AG04450 (cell line): ENCODE data around the gene SEC23A. TPM values are rescaled to one million over a fixed set of nuclear protein-coding genes. Genes with fewer than 3 reads are reported as not detected.
"Not testable (repeated sequence)": the region's sequence is repeated elsewhere in the genome, so short reads cannot be mapped to it uniquely, and the experiment has no call there.

Experiments used
- CTCF ChIA-PET: fragments of 300-600, 350-600 bp; formaldehyde crosslinking; extraction: SDS; loops from one replicate; lab custom pipeline; 2022; ENCODE audit warnings: antibody characterized with exemption, inconsistent platforms; lab: Charles Lee
- POLR2A ChIA-PET: fragments of 350-600 bp; formaldehyde crosslinking; extraction: SDS; loops from one replicate; lab custom pipeline; 2021; ENCODE audit warnings: antibody characterized with exemption, inconsistent platforms; lab: Yijun Ruan, JAX
- DNase-seq: peaks from one replicate; pipeline ENCODE4 v3.0.0-alpha.2; 2011; ENCODE audit warnings: low read depth, low spot score
- H3K27ac ChIP-seq: one replicate; pipeline ENCODE4 v1.5.1; 2012; ENCODE audit warnings: low read depth, low read length, control low read depth
- H3K27me3 ChIP-seq: one replicate; pipeline ENCODE4 v1.6.0; 2012; ENCODE audit warnings: low read length; ENCODE audit not compliant: control insufficient read depth, insufficient read depth
- H3K4me3 ChIP-seq: 2 replicates; pipeline ENCODE4 v1.5.1; 2011; ENCODE audit warnings: mild to moderate bottlenecking, low read depth, low read length, control low read depth
- H3K9me3 ChIP-seq: 2 replicates; pipeline ENCODE4 v1.5.1; 2012; ENCODE audit warnings: low read length; ENCODE audit not compliant: control insufficient read depth, insufficient read depth
- CTCF ChIP-seq: IDR thresholded peaks from 2 replicates; pipeline ENCODE4 v1.5.1; 2011; ENCODE audit warnings: low read depth, low read length, control low read depth, inconsistent platforms
- polyA plus RNA-seq: library from polyadenylated mRNA; depleted of rRNA; stranded (reverse); fragments of >200 nt; gene quantifications from 2 replicates; pipeline ENCODE4 v1.2.3, GENCODE V29; 2011

SEC23A gene
- polyA plus RNA-seq, 1 experiment, result 310 TPM

- peak; percentile 10 for DNase-seq
- Histone ChIP-seq H3K9me3 (peaks cover 4% of the 10 kb centered on the region), H3K27me3 (no peaks in the 10 kb centered on the region), H3K27ac (no peak overlapping the region), H3K4me3 (no peak overlapping the region)
- no peak for TF ChIP-seq CTCF
- POLR2A ChIA-PET, result interaction anchor here (1.6 kb wide), 1 partner anchor 32 kb away, joined by 5 read pairs; the partner anchor contains the start of gene TRAPPC6B
- CTCF ChIA-PET, result interaction anchor here (1.1 to 1.6 kb wide), 3 partner anchors 19 to 230 kb away, joined by 3 to 5 read pairs (median 4); no protein-coding TSS in a partner anchor
Observed at GRCh38 chr14:39138440-39138839, 35.4 kb upstream of the SEC23A start.

- DNase-seq, H3K9me3 ChIP-seq, H3K27ac ChIP-seq, H3K4me3 ChIP-seq, H3K27me3 ChIP-seq: not testable (repeated sequence)
- CTCF ChIA-PET, result interaction anchor here (1.1 to 1.6 kb wide), 3 partner anchors 18 to 230 kb away, joined by 3 to 5 read pairs (median 4); no protein-coding TSS in a partner anchor
- POLR2A ChIA-PET, result interaction anchor here (1.0 to 1.6 kb wide), 2 partner anchors 32 to 35 kb away, joined by 3 to 5 read pairs; partner anchors contain the start of genes SEC23A and TRAPPC6B
Observed at GRCh38 chr14:39137835-39138234, 34.8 kb upstream of the SEC23A start.

GRCh38 chr14:39122330-39123138, 19.5 kb upstream of the SEC23A start:
- POLR2A ChIA-PET, result no interaction called here

GRCh38 chr14:39114073-39114838, 11.2 kb upstream of the SEC23A start, which contains the start of gene GEMIN2:
GEMIN2 (plus strand) TSS chr14:39114323; CDS start chr14:39114339, 16 bp downstream.
- Histone ChIP-seq H3K27ac (no peak within 1 kb of the TSS), H3K9me3 (no peaks in the 10 kb centered on the region), H3K27me3 (no peaks in the 10 kb centered on the region), H3K4me3 (peak within 1 kb of the TSS; percentile 74)
- ChIA-PET POLR2A (interaction anchor here (0.7 to 1.5 kb wide), 5 partner anchors 11 to 319 kb away, joined by 3 to 18 read pairs (median 6); partner anchors contain the start of genes FBXO33, SEC23A and TRAPPC6B), CTCF (interaction anchor here (0.8 to 1.5 kb wide), 3 partner anchors 10 to 338 kb away, joined by 3 to 6 read pairs (median 3); no protein-coding TSS in a partner anchor)
- no peak for TF ChIP-seq CTCF
- peak; percentile 84 for DNase-seq

More at GRCh38 chr14:39122330-39123138, 19.5 kb upstream of the SEC23A start:
- CTCF ChIA-PET, result no interaction called here
- Histone ChIP-seq H3K27ac (no peak overlapping the region), H3K4me3 (no peak overlapping the region), H3K9me3 (no peaks in the 10 kb centered on the region), H3K27me3 (no peaks in the 10 kb centered on the region)
- DNase-seq, result no peak
- no peak for TF ChIP-seq CTCF

- CTCF ChIA-PET, result interaction anchor here (0.7 to 1.5 kb wide), 4 partner anchors 9 to 339 kb away, joined by 3 to 6 read pairs (median 4); no protein-coding TSS in a partner anchor
- H3K27me3 ChIP-seq, result no peaks in the 10 kb centered on the region
- H3K27ac ChIP-seq, result no peak overlapping the region
- H3K4me3 ChIP-seq, result peak overlapping the region; percentile 74
- H3K9me3 ChIP-seq, result no peaks in the 10 kb centered on the region
- no peak for TF ChIP-seq CTCF
- POLR2A ChIA-PET, result interaction anchor here (0.7 to 1.5 kb wide), 5 partner anchors 11 to 320 kb away, joined by 3 to 18 read pairs (median 6); partner anchors contain the start of genes FBXO33, SEC23A and TRAPPC6B
- DNase-seq, result no peak
Observed at GRCh38 chr14:39113685-39114072, 10.6 kb upstream of the SEC23A start.
